GM21447 (cell line): Measurements from ENCODE around the gene SLC25A45.
"Not testable (repeated sequence)": the region's sequence is repeated elsewhere in the genome, so short reads cannot be mapped to it uniquely, and the experiment has no call there.

Experiments
- ATAC-seq: cut with Tn5 transposase; IDR thresholded peaks from one replicate; pipeline ENCODE4 v1.9.1; 2021; ENCODE audit not compliant: unreplicated experiment

The SLC25A45 gene

GRCh38 chr11:65363770-65364169, 18.7 kb downstream of the SLC25A45 start:
- no peak for ATAC-seq

- ATAC-seq = no peak
Measured at GRCh38 chr11:65362966-65363365, 19.5 kb downstream of the SLC25A45 start.

GRCh38 chr11:65362320-65362931, 20.0 kb downstream of the SLC25A45 start:
- ATAC-seq = peak; percentile 77

GRCh38 chr11:65357856-65358356, 24.5 kb downstream of the SLC25A45 start:
- ATAC-seq = no peak

GRCh38 chr11:65356394-65356972, 26.0 kb downstream of the SLC25A45 start:
- no peak for ATAC-seq

- ATAC-seq = no peak
Measured at GRCh38 chr11:65355776-65356393, 26.6 kb downstream of the SLC25A45 start.

GRCh38 chr11:65355013-65355775, 27.3 kb downstream of the SLC25A45 start:
- ATAC-seq = peak; percentile 30

GRCh38 chr11:65354265-65355012, 28.0 kb downstream of the SLC25A45 start, which contains the start of gene TIGD3:
TSS of gene TIGD3 (plus strand) at chr11:65354751. CDS start at chr11:65355809, 1,058 bp downstream.
- ATAC-seq = peak; percentile 86

- ATAC-seq = no peak
Measured at GRCh38 chr11:65353900-65354264, 28.6 kb downstream of the SLC25A45 start.

GRCh38 chr11:65353376-65353775, 29.1 kb downstream of the SLC25A45 start:
- no peak for ATAC-seq

GRCh38 chr11:65352783-65353182, 29.7 kb downstream of the SLC25A45 start:
- no peak for ATAC-seq

GRCh38 chr11:65351511-65351910, 30.9 kb downstream of the SLC25A45 start:
- ATAC-seq = no peak

GRCh38 chr11:65341856-65342255, 40.6 kb downstream of the SLC25A45 start:
- ATAC-seq = no peak

- ATAC-seq = no peak
Measured at GRCh38 chr11:65340226-65340625, 42.2 kb downstream of the SLC25A45 start.

GRCh38 chr11:65338676-65339075, 43.8 kb downstream of the SLC25A45 start:
- no peak for ATAC-seq

GRCh38 chr11:65334696-65335295, 47.6 kb downstream of the SLC25A45 start:
- no peak for ATAC-seq

GRCh38 chr11:65332591-65332990, 49.9 kb downstream of the SLC25A45 start:
- ATAC-seq = not testable (repeated sequence)

- no peak for ATAC-seq
Measured at GRCh38 chr11:65330544-65330943, 51.9 kb downstream of the SLC25A45 start.

- ATAC-seq = no peak
Measured at GRCh38 chr11:65329944-65330403, 52.5 kb downstream of the SLC25A45 start.

GRCh38 chr11:65329478-65329877, 53.0 kb downstream of the SLC25A45 start:
- no peak for ATAC-seq
